ENCODE results near the gene GPC6.

GRCh38 chr13:93811071-93811737 is 584.6 kb downstream of the GPC6 start:
- TF ChIP-seq, protein P1, sequence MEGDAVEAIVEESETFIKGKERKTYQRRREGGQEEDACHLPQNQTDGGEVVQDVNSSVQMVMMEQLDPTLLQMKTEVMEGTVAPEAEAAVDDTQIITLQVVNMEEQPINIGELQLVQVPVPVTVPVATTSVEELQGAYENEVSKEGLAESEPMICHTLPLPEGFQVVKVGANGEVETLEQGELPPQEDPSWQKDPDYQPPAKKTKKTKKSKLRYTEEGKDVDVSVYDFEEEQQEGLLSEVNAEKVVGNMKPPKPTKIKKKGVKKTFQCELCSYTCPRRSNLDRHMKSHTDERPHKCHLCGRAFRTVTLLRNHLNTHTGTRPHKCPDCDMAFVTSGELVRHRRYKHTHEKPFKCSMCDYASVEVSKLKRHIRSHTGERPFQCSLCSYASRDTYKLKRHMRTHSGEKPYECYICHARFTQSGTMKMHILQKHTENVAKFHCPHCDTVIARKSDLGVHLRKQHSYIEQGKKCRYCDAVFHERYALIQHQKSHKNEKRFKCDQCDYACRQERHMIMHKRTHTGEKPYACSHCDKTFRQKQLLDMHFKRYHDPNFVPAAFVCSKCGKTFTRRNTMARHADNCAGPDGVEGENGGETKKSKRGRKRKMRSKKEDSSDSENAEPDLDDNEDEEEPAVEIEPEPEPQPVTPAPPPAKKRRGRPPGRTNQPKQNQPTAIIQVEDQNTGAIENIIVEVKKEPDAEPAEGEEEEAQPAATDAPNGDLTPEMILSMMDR (IDR thresholded peaks at IDR 0.05) = no peak
- no peak for TF ChIP-seq POLR2A (IDR thresholded peaks at IDR 0.05)
